ENCODE measurements around the gene FGF7.
"Not testable (repeated sequence)": the region's sequence is repeated elsewhere in the genome, so short reads cannot be mapped to it uniquely, and the experiment has no call there.

The FGF7 gene

DNA sequence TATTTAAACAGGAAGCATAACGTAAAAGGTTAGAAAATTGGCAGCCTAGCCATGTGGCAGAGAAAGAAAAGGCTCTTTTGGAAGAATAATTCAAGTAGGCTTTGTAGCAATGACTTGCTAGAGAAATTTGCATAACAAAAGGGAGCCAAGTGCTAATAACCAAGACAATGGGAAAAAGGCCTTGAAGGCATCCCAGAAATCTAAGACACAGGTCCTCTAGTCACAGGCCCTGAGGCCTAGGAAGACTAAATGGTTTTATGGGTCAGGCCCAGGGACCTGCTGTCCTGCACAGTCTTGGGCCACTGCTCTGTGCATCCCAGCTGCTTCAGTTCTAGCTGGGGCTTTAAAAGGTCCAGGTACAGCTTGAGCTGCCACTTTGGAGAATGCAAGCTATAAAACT, 78.5 kb downstream of the FGF7 start:
- DNase-seq (ENCODE audit: low spot score in 2 of 2): no peak
- H3K27ac Mint-ChIP-seq: no peak overlapping the region
- no peaks in the 10 kb centered on the region for H3K4me1 Mint-ChIP-seq
- no peak for ATAC-seq
- peaks cover 3% of the 10 kb centered on the region for H3K9me3 Mint-ChIP-seq
- H3K36me3 Mint-ChIP-seq: no peaks in the 10 kb centered on the region
- no peak overlapping the region for H3K4me3 Mint-ChIP-seq

DNA sequence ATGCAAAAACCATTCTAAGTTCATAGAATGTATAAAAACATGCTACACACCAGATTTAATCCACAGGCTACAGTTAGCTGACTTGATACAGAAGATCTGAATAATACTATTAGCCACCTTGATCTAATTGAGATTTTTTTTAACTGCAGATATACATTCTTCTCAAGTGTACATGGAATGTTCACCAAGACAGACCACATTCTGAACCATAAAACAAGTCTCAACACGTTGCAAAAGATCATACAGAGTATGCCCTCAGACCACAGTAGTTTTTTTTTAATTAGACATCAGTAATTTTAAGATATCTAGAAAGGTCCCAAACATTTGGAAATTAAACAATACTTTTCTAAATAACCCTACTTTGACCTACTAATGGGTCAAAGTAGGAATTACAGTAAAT, 83.3 kb downstream of the FGF7 start:
- DNase-seq (ENCODE audit: low spot score in 2 of 2) (no peak), ATAC-seq (no peak)
- Mint-ChIP-seq H3K4me1 (no peaks in the 10 kb centered on the region), H3K27ac (no peak overlapping the region), H3K36me3 (no peaks in the 10 kb centered on the region), H3K4me3 (no peak overlapping the region), H3K9me3 (peaks cover 3% of the 10 kb centered on the region)

DNA sequence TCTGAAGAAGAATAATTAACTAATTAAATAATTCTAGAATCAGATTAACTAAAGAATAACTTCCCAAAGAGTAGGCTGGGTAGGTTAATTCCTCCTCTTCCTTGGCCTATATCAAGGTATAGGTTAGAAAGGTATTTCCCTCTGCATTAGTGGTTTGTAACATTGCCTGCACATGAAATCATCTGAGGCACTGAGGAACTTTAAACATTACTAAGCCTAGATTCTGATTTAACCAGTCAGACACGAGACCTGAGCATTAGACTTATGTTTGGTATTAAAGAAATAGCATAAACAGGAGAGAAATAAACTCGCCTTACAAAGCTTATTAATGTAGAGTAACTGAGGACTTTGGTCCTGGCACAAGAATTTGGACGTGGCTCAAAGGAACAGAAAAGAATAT, 84.2 kb downstream of the FGF7 start:
- Mint-ChIP-seq H3K4me1 (no peaks in the 10 kb centered on the region), H3K4me3 (no peak overlapping the region), H3K9me3 (peaks cover 3% of the 10 kb centered on the region), H3K36me3 (no peaks in the 10 kb centered on the region), H3K27ac (no peak overlapping the region)
- DNase-seq (ENCODE audit: low spot score in 2 of 2): no peak
- no peak for ATAC-seq

- not testable (repeated sequence) for H3K9me3 Mint-ChIP-seq; H3K27ac Mint-ChIP-seq; DNase-seq (ENCODE audit: low spot score in 2 of 2); H3K4me1 Mint-ChIP-seq; H3K4me3 Mint-ChIP-seq; ATAC-seq; H3K36me3 Mint-ChIP-seq
Observed at GRCh38 chr15:49512739-49513138, 89.7 kb downstream of the FGF7 start.

GRCh38 chr15:49521802-49522201, 98.8 kb downstream of the FGF7 start:
- Mint-ChIP-seq H3K4me1 (no peaks in the 10 kb centered on the region), H3K36me3 (no peaks in the 10 kb centered on the region), H3K27ac (no peak overlapping the region), H3K9me3 (peaks cover 9% of the 10 kb centered on the region), H3K4me3 (no peak overlapping the region)
- DNase-seq (ENCODE audit: low spot score in 2 of 2) (no peak), ATAC-seq (no peak)

- Mint-ChIP-seq H3K36me3 (no peaks in the 10 kb centered on the region), H3K4me1 (no peaks in the 10 kb centered on the region), H3K27ac (no peak overlapping the region), H3K9me3 (peaks cover 11% of the 10 kb centered on the region), H3K4me3 (no peak overlapping the region)
- DNase-seq (ENCODE audit: low spot score in 2 of 2) (no peak), ATAC-seq (no peak)
Observed at GRCh38 chr15:49528289-49528688, 105.2 kb downstream of the FGF7 start.

DNA sequence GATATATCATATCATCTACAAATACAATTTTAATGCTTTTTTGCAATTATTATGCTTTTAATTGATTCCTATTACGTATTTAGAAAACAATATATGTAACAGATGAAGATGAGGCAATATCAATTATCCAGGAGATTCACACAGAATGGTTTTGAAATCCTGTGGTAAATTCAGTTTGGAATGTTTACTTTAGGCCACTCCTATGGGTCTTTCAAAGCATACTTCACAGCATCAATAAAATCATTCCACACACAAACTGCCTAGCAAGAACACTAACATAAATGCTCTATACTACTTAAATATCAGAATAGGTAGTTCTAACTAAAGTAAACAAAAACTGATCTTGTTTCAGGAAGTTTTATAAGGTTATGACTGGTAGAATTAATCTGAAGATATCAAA, 107.0 kb downstream of the FGF7 start:
- Mint-ChIP-seq H3K4me1 (no peaks in the 10 kb centered on the region), H3K27ac (no peak overlapping the region), H3K4me3 (no peak overlapping the region), H3K36me3 (no peaks in the 10 kb centered on the region), H3K9me3 (peaks cover 16% of the 10 kb centered on the region)
- no peak for ATAC-seq
- no peak for DNase-seq (ENCODE audit: low spot score in 2 of 2)

All from stimulated activated effector memory CD8-positive, alpha-beta T cell treated with anti-CD3 and anti-CD28 coated beads, Interleukin-12 subunit alpha, Interleukin-12 subunit beta, amount 100 ng/mL, for 72 hours (primary cell).